Astrocyte of the spinal cord (primary cell): ENCODE data around the gene TDRD7.

Source experiments
- DNase-seq: peaks from one replicate; pipeline ENCODE4 v3.0.0; 2011; ENCODE audit warnings: low read depth, low spot score
- H3K4me3 ChIP-seq: 2 replicates; pipeline ENCODE4 v1.5.1; 2011; ENCODE audit warnings: low read depth, mild to moderate bottlenecking, low read length, moderate library complexity
- in situ Hi-C: cut with HindIII; loops from 2 replicates; pipeline ENCODE4 v1.10.0; 2017; ENCODE audit warnings: low sequenced_read_pairs
- TF ChIP-seq, protein P1 (sequence below): IDR thresholded peaks from 2 replicates; pipeline ENCODE4 v1.5.1; 2012; ENCODE audit warnings: low read depth, mild to moderate bottlenecking, low read length, inconsistent platforms

TDRD7 gene

DNA sequence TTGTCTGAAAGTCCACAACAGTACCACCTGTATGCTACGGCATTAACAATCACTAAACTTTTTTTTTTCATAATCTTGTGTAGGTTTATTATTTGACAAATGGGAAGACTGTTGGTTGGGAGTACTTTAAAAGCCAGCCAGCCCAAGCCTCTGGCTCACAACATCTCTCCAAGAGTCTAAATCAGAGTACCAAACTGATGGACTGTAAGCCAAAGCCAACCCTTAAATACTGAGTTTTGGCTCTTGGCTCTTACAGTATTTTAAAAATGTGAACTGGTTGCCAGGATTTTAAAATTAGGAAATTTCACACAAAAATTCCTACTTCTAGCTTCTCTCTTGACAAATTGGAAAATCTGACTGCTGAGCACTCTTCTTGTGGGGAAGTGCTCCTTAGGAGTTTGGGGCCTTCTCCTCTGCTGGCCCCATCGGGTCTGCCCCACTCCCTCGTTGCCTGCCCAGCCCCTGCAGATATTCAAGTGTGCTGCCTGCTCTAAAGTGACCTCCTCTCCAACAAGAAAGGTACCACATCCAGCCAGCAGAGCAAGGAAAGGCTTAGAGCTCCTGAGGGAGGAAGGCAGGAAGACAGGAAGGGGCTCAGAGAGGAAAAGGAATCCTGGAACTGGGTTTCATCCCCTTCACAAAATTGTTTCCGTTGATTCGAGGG lies 67.7 kb downstream of the TDRD7 start:
- in situ Hi-C loops, result no loop called here
- DNase-seq, result no peak
- H3K4me3 ChIP-seq, result no peak overlapping the region
- TF ChIP-seq, protein P1, sequence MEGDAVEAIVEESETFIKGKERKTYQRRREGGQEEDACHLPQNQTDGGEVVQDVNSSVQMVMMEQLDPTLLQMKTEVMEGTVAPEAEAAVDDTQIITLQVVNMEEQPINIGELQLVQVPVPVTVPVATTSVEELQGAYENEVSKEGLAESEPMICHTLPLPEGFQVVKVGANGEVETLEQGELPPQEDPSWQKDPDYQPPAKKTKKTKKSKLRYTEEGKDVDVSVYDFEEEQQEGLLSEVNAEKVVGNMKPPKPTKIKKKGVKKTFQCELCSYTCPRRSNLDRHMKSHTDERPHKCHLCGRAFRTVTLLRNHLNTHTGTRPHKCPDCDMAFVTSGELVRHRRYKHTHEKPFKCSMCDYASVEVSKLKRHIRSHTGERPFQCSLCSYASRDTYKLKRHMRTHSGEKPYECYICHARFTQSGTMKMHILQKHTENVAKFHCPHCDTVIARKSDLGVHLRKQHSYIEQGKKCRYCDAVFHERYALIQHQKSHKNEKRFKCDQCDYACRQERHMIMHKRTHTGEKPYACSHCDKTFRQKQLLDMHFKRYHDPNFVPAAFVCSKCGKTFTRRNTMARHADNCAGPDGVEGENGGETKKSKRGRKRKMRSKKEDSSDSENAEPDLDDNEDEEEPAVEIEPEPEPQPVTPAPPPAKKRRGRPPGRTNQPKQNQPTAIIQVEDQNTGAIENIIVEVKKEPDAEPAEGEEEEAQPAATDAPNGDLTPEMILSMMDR, result no peak

DNA sequence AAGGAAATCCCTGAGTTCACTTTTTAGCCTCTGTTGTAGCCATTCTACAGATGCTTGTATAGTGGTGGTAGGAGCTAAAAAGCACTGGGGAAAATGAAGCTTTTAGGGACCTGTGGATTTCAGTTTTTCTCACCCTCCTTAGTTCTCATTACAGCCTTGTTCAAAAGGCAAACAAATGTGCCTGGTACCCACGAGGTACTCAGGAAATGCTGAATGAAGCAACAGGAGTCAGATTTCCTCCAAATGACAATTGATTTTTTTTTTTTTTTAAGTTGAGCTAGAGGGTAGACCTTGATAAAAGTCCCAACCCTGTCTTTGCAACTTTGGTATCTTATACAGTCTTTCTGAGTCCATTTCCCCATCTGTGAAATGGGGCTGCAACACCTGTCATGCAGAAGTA lies 68.3 kb downstream of the TDRD7 start:
- in situ Hi-C loops, result no loop called here
- no peak overlapping the region for H3K4me3 ChIP-seq
- no peak for DNase-seq
- TF ChIP-seq, protein P1, result no peak

DNA sequence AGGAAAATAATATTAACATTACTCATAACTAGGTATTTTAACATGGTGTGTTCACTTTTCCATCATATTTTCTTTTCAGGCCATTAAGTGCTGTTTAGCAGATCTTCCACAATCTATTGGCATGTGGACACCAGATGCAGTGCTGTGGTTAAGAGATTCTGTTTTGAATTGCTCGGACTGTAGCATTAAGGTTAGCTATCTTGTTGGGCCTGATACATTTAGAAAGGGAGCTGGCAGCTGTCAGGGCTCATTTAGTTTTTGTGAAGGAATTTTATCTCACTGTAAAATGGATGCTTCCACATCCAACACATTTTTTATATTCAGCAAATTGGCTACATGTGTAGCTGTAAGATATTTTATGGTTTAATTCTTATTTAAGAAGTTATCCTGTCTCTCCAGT lies 68.9 kb downstream of the TDRD7 start:
- no peak for DNase-seq
- in situ Hi-C loops, result no loop called here
- H3K4me3 ChIP-seq, result no peak overlapping the region
- TF ChIP-seq, protein P1, result no peak

DNA sequence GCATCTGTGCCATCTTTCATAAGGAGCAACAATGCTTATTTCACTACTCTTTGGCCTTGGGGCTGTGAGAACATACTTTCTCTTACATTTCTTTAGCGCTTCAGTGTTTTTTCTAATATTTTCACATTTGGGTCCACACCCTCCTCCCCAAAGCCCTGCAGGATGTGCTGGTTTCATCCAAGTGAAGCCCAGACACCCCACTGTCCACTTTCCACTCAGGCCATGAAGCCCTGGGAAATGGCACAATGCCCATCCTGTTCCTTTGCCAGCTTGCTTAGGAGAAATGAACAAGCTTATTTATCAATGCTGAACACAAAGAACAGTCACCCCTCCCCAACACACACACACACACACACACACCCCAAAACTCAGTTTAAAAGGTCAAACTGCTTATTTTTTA lies 72.2 kb downstream of the TDRD7 start:
- no peak overlapping the region for H3K4me3 ChIP-seq
- in situ Hi-C loops, result no loop called here
- no peak for DNase-seq
- TF ChIP-seq, protein P1, result no peak

DNA sequence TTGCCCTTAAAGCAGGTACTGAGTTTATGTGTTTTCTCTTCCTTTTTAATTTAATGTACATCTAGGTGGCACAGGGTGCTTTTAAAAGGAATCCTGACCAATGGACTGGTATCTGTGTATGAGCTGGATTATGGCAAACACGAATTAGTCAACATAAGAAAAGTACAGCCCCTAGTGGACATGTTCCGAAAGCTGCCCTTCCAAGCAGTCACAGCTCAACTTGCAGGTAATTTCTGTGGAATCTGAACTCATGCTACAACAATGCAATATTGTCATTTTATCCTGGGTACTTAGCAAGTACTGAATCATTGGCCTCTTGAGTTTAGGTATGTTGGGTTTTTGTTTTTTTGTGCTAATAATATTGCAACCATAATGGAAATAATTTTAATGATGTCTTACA lies 75.2 kb downstream of the TDRD7 start:
- TF ChIP-seq, protein P1, result peak; percentile 48
- in situ Hi-C loops, result no loop called here
- no peak for DNase-seq
- no peak overlapping the region for H3K4me3 ChIP-seq

DNA sequence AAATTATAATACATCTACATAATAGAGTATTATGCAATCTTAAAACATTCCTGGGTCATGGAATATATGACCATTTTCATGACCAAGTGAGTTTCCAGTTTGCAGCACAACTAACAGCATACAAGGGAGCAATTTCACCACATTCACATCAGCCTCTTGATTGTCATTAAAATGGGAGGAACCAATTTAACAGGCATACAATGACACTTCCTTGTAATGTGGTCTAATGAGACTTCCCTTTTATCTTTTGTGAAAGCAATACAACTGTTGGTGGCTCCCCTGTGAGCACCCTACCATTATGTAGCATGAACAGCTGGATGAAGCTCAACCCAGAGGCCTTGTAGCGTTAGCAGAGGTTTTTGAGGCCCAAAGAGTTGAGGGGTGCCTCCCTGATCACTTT lies 76.0 kb downstream of the TDRD7 start:
- no peak overlapping the region for H3K4me3 ChIP-seq
- no peak for DNase-seq
- TF ChIP-seq, protein P1, result no peak
- in situ Hi-C loops, result no loop called here
